ENCODE data around the gene SLC6A2. TPM values are rescaled to one million over a fixed set of nuclear protein-coding genes. Genes with fewer than 3 reads are reported as not detected.

SLC6A2 gene
- total RNA-seq, 1 donor from 2014 or later, result not detected

DNA sequence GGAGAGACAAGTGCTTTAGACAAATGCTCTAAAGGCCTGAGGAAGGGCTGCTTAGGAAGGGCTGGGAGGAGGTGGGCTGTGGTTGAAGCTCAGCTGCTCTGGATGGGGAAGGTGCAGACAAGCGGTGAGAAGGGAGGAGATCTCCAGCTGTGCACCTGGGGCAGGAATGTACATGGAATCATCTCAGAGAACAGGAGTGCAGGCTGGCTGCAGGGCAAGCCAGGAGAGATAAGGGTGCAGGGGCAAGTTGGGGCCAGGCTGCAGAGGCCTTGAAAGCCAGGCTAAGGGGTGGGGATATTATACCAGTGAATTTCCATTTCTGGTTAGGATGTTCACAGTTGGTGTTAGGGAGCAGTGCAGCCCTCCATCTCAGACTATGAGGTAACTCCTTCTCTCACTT, 4.2 kb downstream of the SLC6A2 start:
- H3K36me3 Mint-ChIP-seq (ENCODE audit: unreplicated experiment), result peaks cover 5% of the 10 kb centered on the region
- H3K4me3 Mint-ChIP-seq (ENCODE audit: unreplicated experiment), result no peak overlapping the region
- peaks cover 2% of the 10 kb centered on the region for H3K4me1 Mint-ChIP-seq (ENCODE audit: low read depth, unreplicated experiment)
- peaks cover 25% of the 10 kb centered on the region for H3K27me3 Mint-ChIP-seq (ENCODE audit: unreplicated experiment)
- H3K27ac Mint-ChIP-seq (ENCODE audit: unreplicated experiment), result no peak overlapping the region
- TF ChIP-seq, protein P1, sequence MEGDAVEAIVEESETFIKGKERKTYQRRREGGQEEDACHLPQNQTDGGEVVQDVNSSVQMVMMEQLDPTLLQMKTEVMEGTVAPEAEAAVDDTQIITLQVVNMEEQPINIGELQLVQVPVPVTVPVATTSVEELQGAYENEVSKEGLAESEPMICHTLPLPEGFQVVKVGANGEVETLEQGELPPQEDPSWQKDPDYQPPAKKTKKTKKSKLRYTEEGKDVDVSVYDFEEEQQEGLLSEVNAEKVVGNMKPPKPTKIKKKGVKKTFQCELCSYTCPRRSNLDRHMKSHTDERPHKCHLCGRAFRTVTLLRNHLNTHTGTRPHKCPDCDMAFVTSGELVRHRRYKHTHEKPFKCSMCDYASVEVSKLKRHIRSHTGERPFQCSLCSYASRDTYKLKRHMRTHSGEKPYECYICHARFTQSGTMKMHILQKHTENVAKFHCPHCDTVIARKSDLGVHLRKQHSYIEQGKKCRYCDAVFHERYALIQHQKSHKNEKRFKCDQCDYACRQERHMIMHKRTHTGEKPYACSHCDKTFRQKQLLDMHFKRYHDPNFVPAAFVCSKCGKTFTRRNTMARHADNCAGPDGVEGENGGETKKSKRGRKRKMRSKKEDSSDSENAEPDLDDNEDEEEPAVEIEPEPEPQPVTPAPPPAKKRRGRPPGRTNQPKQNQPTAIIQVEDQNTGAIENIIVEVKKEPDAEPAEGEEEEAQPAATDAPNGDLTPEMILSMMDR (IDR thresholded peaks at IDR 0.05; ENCODE audit: partially characterized antibody, unreplicated experiment), result no peak
- peaks cover 5% of the 10 kb centered on the region for H3K9me3 Mint-ChIP-seq (ENCODE audit: unreplicated experiment)
- DNase-seq, result no peak

DNA sequence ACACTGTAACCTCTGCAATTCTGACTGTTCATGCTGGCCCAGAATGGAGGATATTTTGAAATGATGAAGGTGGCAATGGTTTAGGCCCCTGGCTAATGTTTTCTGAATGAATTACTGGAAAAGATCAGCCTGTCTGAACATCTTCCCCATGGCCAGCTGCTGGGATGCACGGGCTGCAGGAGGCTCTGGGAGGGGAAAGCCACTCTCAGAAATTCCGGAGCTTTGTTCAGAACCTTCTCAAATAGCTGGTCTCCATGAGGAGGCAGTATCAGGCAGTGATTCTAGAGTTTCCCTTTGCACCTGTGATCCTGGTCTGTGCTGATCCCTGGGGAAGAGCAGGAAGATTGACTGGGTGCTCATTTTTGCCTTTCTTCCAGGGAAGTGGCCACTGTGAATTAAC, 5.0 kb downstream of the SLC6A2 start:
- Mint-ChIP-seq H3K9me3 (ENCODE audit: unreplicated experiment) (peaks cover 5% of the 10 kb centered on the region), H3K27me3 (ENCODE audit: unreplicated experiment) (peaks cover 25% of the 10 kb centered on the region), H3K4me1 (ENCODE audit: low read depth, unreplicated experiment) (peaks cover 2% of the 10 kb centered on the region), H3K4me3 (ENCODE audit: unreplicated experiment) (no peak overlapping the region), H3K36me3 (ENCODE audit: unreplicated experiment) (peaks cover 5% of the 10 kb centered on the region), H3K27ac (ENCODE audit: unreplicated experiment) (no peak overlapping the region)
- TF ChIP-seq, protein P1 (IDR thresholded peaks at IDR 0.05; ENCODE audit: partially characterized antibody, unreplicated experiment), result no peak
- DNase-seq, result no peak

DNA sequence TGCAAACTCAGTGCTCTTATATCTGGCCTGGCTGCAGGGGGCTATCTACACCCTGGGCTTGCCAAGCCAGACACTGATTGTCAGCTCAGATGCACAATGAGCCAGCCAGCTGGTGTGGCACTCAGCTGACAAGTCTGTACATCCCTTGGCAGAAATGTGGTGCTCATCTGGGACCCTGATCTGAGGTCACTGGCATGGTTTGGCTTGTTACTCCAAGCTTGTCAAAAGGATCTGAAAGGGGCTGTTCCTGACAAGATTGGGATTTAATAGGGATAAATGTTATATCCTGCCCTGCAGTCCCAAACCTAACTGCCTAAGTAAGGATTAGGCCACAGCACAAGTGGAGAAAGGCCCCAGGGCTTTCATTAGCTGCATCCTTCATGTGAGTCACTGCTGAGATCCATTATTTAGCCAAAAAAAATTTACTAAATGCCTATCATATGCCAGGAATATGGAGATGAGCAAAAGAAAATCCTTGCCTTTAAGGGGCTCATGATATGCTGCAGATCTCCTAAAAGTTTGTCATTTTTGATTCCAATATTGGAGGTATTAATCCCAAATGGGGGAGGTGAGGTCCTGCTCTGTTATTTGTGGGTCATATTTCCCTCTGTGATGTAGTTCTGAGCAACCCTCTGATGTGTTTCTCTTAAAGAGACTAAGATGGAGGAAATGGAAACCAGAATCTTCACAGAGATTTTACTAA, 6.3 kb downstream of the SLC6A2 start:
- TF ChIP-seq, protein P1 (IDR thresholded peaks at IDR 0.05; ENCODE audit: partially characterized antibody, unreplicated experiment), result no peak
- no peak for DNase-seq
- H3K4me1 Mint-ChIP-seq (ENCODE audit: low read depth, unreplicated experiment), result no peaks in the 10 kb centered on the region
- H3K4me3 Mint-ChIP-seq (ENCODE audit: unreplicated experiment), result no peak overlapping the region
- peaks cover 5% of the 10 kb centered on the region for H3K9me3 Mint-ChIP-seq (ENCODE audit: unreplicated experiment)
- peaks cover 17% of the 10 kb centered on the region for H3K27me3 Mint-ChIP-seq (ENCODE audit: unreplicated experiment)
- no peak overlapping the region for H3K27ac Mint-ChIP-seq (ENCODE audit: unreplicated experiment)
- peaks cover 5% of the 10 kb centered on the region for H3K36me3 Mint-ChIP-seq (ENCODE audit: unreplicated experiment)

DNA sequence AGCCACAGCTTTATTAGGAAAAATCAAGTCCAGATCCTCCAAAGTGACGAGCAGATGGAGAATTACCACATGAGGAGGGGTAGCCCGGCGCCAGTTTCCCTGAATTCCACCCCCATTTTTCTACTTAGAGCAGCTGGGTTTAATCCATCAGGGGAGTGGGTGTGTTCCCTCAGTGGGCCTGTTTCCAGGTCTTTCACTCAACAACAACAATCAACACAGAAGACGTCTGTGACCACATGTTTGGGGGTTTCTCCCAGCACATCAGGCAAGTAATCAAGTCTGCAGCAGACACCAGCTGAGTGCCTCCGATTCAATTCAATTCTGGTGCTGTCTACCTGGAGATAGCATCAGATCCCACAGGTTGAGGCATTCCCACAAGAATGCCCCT, 6.8 kb downstream of the SLC6A2 start:
- Mint-ChIP-seq H3K27me3 (ENCODE audit: unreplicated experiment) (peaks cover 16% of the 10 kb centered on the region), H3K9me3 (ENCODE audit: unreplicated experiment) (peaks cover 3% of the 10 kb centered on the region), H3K27ac (ENCODE audit: unreplicated experiment) (no peak overlapping the region), H3K36me3 (ENCODE audit: unreplicated experiment) (peaks cover 5% of the 10 kb centered on the region), H3K4me1 (ENCODE audit: low read depth, unreplicated experiment) (no peaks in the 10 kb centered on the region), H3K4me3 (ENCODE audit: unreplicated experiment) (no peak overlapping the region)
- TF ChIP-seq, protein P1 (IDR thresholded peaks at IDR 0.05; ENCODE audit: partially characterized antibody, unreplicated experiment), result no peak
- DNase-seq, result no peak

DNA sequence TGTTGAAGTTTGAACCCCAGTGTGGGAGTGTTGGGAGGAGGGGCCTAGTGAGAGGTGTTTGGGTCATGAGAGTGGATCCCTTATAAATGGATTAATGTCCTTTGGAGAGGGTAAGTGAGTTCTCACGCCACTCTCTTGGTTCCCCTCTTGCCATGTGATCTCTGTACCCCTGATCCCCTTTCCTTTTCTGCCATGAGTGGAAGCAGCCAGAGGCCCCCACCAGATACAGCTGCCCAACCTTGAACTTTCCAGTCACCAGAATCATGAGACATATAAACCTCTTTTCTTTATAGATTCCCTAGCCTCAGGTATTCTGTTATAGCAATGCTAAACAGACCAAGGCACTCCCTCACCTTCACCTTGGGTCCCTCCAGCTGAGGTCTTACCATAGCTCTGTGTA, 7.4 kb downstream of the SLC6A2 start:
- Mint-ChIP-seq H3K27me3 (ENCODE audit: unreplicated experiment) (peaks cover 12% of the 10 kb centered on the region), H3K4me3 (ENCODE audit: unreplicated experiment) (no peak overlapping the region), H3K4me1 (ENCODE audit: low read depth, unreplicated experiment) (no peaks in the 10 kb centered on the region), H3K27ac (ENCODE audit: unreplicated experiment) (no peak overlapping the region), H3K9me3 (ENCODE audit: unreplicated experiment) (peaks cover 3% of the 10 kb centered on the region), H3K36me3 (ENCODE audit: unreplicated experiment) (peaks cover 5% of the 10 kb centered on the region)
- no peak for DNase-seq
- TF ChIP-seq, protein P1 (IDR thresholded peaks at IDR 0.05; ENCODE audit: partially characterized antibody, unreplicated experiment), result no peak
